ENCODE results near the gene SGMS2. TPM values are rescaled to one million over a fixed set of nuclear protein-coding genes. Genes with fewer than 3 reads are reported as not detected.
A peak's percentile ranks its signal among the peaks of the same experiment; 100 is the strongest.

SGMS2 gene
- total and polyA plus RNA-seq, 9 of the 15 experiments (the other 6 are each of a cell fraction or from before 2014, with no cell fraction given), result 0.07 to 0.25 (median 0.11) TPM; not detected in 5

GRCh38 chr4:107877361-107877760, 52.6 kb downstream of the SGMS2 start:
- no peak for TF ChIP-seq ZNF76 (CRISPR knock-in tag; IDR thresholded peaks at IDR 0.05; ENCODE audit: borderline replicate concordance)
- 0 out of 2 replicates have a peak, but pooled peaks have one; percentile 25 for TF ChIP-seq ARID1B (IDR thresholded peaks at IDR 0.05)
- TF ChIP-seq ZKSCAN3 (CRISPR knock-in tag; IDR thresholded peaks at IDR 0.05), result no peak
- peak; percentile 10; the same call in 1 of the 2 replicates for TF ChIP-seq SOX6 (IDR thresholded peaks at IDR 0.05)
- H3K9me3 ChIP-seq (replicated peaks; ENCODE audit: control insufficient read depth, insufficient read depth, low read depth, low read length), result no peaks in the 10 kb centered on the region
- no peak overlapping the region for H3K9ac ChIP-seq (ENCODE audit: insufficient read depth in 1 of 2, low read depth in 2 of 2, low read length in 2 of 2)
- ChIA-PET POLR2A (no interaction called here), CTCF (ENCODE audit: low intra/inter-chr PET ratio) (no interaction called here)
- no peaks in the 10 kb centered on the region for H3K4me1 ChIP-seq (replicated peaks in 1 of 2; ENCODE audit: control insufficient read depth in 2 of 2, insufficient read depth in 2 of 2, low read length in 2 of 2)
- H3K27ac ChIP-seq (ENCODE audit: extremely low read depth, low read depth, low read length), result no peak overlapping the region
- no peaks in the 10 kb centered on the region for H3K36me3 ChIP-seq (ENCODE audit: control insufficient read depth, insufficient read depth, low read length)
- no peak for FAIRE-seq
- H3K9me1 ChIP-seq (ENCODE audit: control insufficient read depth, insufficient read depth, low read length), result no peaks in the 10 kb centered on the region
- no peak overlapping the region for H3K4me2 ChIP-seq (ENCODE audit: insufficient read depth, low read length)
- no peak for DNase-seq (ENCODE audit: extremely low read depth in 1 of 4, low spot score in 3 of 4)
- no peak overlapping the region for H2AFZ ChIP-seq (ENCODE audit: low read depth, low read length)
- no peaks in the 10 kb centered on the region for H3K79me2 ChIP-seq (ENCODE audit: control insufficient read depth, insufficient read depth, low read length)
- in situ Hi-C loops (cut with MboI) (no loop called here), intact Hi-C loops (cut with micrococcal nuclease) (no loop called here)
- 0% methylated on average over 3 of the region's 3 CpGs for WGBS (ENCODE audit: insufficient coverage, low coverage, missing lambda C conversion rate)
- no peak for ATAC-seq
- no peaks in the 10 kb centered on the region for H4K20me1 ChIP-seq (replicated peaks; ENCODE audit: control insufficient read depth, insufficient read depth, low read length)
- H3K4me3 ChIP-seq, result no peak overlapping the region
- BruUV-seq (replicated peaks), result no TSS peak
- H3K27me3 ChIP-seq (ENCODE audit: control insufficient read depth in 2 of 2, insufficient read depth in 2 of 2, low read length in 2 of 2), result peaks cover 0 to 4% of the 10 kb centered on the region in 2 experiments; a peak in 1 of 5 replicates

GRCh38 chr4:107885865-107886264, 61.1 kb downstream of the SGMS2 start:
- Histone ChIP-seq H3K79me2 (ENCODE audit: control insufficient read depth, insufficient read depth, low read length) (no peaks in the 10 kb centered on the region), H3K4me2 (ENCODE audit: insufficient read depth, low read length) (no peak overlapping the region), H2AFZ (ENCODE audit: low read depth, low read length) (no peak overlapping the region), H3K4me1 (replicated peaks in 1 of 2; ENCODE audit: control insufficient read depth in 2 of 2, insufficient read depth in 2 of 2, low read length in 2 of 2) (no peaks in the 10 kb centered on the region), H4K20me1 (replicated peaks; ENCODE audit: control insufficient read depth, insufficient read depth, low read length) (no peaks in the 10 kb centered on the region), H3K9ac (ENCODE audit: insufficient read depth in 1 of 2, low read depth in 2 of 2, low read length in 2 of 2) (no peak overlapping the region), H3K36me3 (ENCODE audit: control insufficient read depth, insufficient read depth, low read length) (no peaks in the 10 kb centered on the region), H3K9me3 (replicated peaks; ENCODE audit: control insufficient read depth, insufficient read depth, low read depth, low read length) (no peaks in the 10 kb centered on the region), H3K9me1 (ENCODE audit: control insufficient read depth, insufficient read depth, low read length) (no peaks in the 10 kb centered on the region), H3K27ac (ENCODE audit: extremely low read depth, low read depth, low read length) (no peak overlapping the region), H3K27me3 (ENCODE audit: control insufficient read depth in 2 of 2, insufficient read depth in 2 of 2, low read length in 2 of 2) (no peaks in the 10 kb centered on the region), H3K4me3 (no peak overlapping the region)
- intact Hi-C loops (cut with micrococcal nuclease), result no loop called here
- no peak for ATAC-seq
- in situ Hi-C loops (cut with MboI), result no loop called here
- POLR2A ChIA-PET, result no interaction called here
- no TSS peak for BruUV-seq (replicated peaks)
- no peak for DNase-seq (ENCODE audit: extremely low read depth in 1 of 4, low spot score in 3 of 4)
- no peak for FAIRE-seq
- CTCF ChIA-PET (ENCODE audit: low intra/inter-chr PET ratio), result no interaction called here
- TF ChIP-seq MXD1 (CRISPR knock-in tag; IDR thresholded peaks at IDR 0.05; ENCODE audit: borderline replicate concordance, poor library complexity, severe bottlenecking) (no peak), ZBTB17 (CRISPR knock-in tag; IDR thresholded peaks at IDR 0.05) (no peak), ZNF280B (CRISPR knock-in tag; IDR thresholded peaks at IDR 0.05) (no peak), DIDO1 (tag; IDR thresholded peaks at IDR 0.05; ENCODE audit: low read depth) (no peak), ZNF561 (CRISPR knock-in tag; conservative IDR thresholded peaks at IDR 0.05) (no peak), ZZZ3 (IDR thresholded peaks at IDR 0.05) (no peak), MCM2 (IDR thresholded peaks at IDR 0.05; ENCODE audit: low read depth) (no peak), ILK (tag; IDR thresholded peaks at IDR 0.05; ENCODE audit: borderline replicate concordance, low read depth) (no peak), ZNF695 (CRISPR knock-in tag; IDR thresholded peaks at IDR 0.05) (no peak), C11orf30 (IDR thresholded peaks at IDR 0.05; ENCODE audit: low read depth) (no peak), SAFB2 (IDR thresholded peaks at IDR 0.05; ENCODE audit: borderline replicate concordance, low read depth, low read length, severe bottlenecking) (no peak), ELF2 (CRISPR knock-in tag; IDR thresholded peaks at IDR 0.05) (no peak), TCF7 (IDR thresholded peaks at IDR 0.05; ENCODE audit: borderline replicate concordance) (no peak)
